Measurements from ENCODE around the gene SEPTIN6.

Gene SEPTIN6

GRCh38 chrX:119659522-119659921 is 33.4 kb downstream of the SEPTIN6 start:
- no peaks in the 10 kb centered on the region for H3K9me3 ChIP-seq (ENCODE audit: severe bottlenecking)
- no peak overlapping the region for H3K27ac ChIP-seq (ENCODE audit: poor library complexity, severe bottlenecking)
- H3K27me3 ChIP-seq (ENCODE audit: insufficient read depth, poor library complexity, severe bottlenecking) = no peaks in the 10 kb centered on the region
- no peaks in the 10 kb centered on the region for H3K36me3 ChIP-seq (ENCODE audit: low read depth)
- DNase-seq (ENCODE audit: low spot score) (no peak), ATAC-seq (ENCODE audit: low read depth) (no peak)
- H3K4me3 ChIP-seq (ENCODE audit: severe bottlenecking) = no peak overlapping the region
- no peak for TF ChIP-seq CTCF (IDR thresholded peaks at IDR 0.05; ENCODE audit: poor library complexity, severe bottlenecking)
- H3K4me1 ChIP-seq (ENCODE audit: insufficient read depth, poor library complexity, severe bottlenecking) = peaks cover 14% of the 10 kb centered on the region

DNA sequence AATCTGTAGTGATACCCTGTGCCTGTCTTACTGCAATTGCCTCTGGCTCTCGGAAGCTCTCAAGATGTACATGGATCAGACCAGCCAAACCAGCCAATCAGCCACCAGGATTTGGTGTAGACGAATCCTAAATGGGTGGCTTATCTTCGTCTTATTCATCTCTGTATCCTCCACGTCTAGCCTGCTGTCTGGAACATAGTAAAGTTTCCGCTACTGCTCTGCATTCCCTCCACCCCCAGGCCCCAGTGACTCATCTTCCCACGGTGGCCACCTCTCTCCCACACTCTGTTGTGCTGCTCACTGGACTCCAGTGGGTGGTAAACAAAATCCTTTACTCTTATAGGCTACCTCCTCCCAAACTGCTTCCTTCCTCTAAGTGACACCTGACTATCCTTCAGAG is 37.8 kb downstream of the SEPTIN6 start:
- peak overlapping the region; percentile 42 for H3K27ac ChIP-seq (ENCODE audit: poor library complexity, severe bottlenecking)
- ATAC-seq (ENCODE audit: low read depth) (peak; percentile 67; the same call in 2 of the 3 replicates), DNase-seq (ENCODE audit: low spot score) (no peak)

GRCh38 chrX:119654112-119654531 is 38.8 kb downstream of the SEPTIN6 start:
- Histone ChIP-seq H3K9me3 (ENCODE audit: severe bottlenecking) (no peaks in the 10 kb centered on the region), H3K4me3 (ENCODE audit: severe bottlenecking) (no peak overlapping the region), H3K36me3 (ENCODE audit: low read depth) (no peaks in the 10 kb centered on the region), H3K27me3 (ENCODE audit: insufficient read depth, poor library complexity, severe bottlenecking) (no peaks in the 10 kb centered on the region), H3K4me1 (ENCODE audit: insufficient read depth, poor library complexity, severe bottlenecking) (peaks cover 14% of the 10 kb centered on the region), H3K27ac (ENCODE audit: poor library complexity, severe bottlenecking) (peak overlapping the region; percentile 42)
- ATAC-seq (ENCODE audit: low read depth) (no peak), DNase-seq (ENCODE audit: low spot score) (no peak)
- no peak for TF ChIP-seq CTCF (IDR thresholded peaks at IDR 0.05; ENCODE audit: poor library complexity, severe bottlenecking)

More for the DNA sequence above, 37.8 kb downstream of the SEPTIN6 start:
- Histone ChIP-seq H3K36me3 (ENCODE audit: low read depth) (no peaks in the 10 kb centered on the region), H3K9me3 (ENCODE audit: severe bottlenecking) (no peaks in the 10 kb centered on the region), H3K27me3 (ENCODE audit: insufficient read depth, poor library complexity, severe bottlenecking) (no peaks in the 10 kb centered on the region), H3K4me3 (ENCODE audit: severe bottlenecking) (no peak overlapping the region), H3K4me1 (ENCODE audit: insufficient read depth, poor library complexity, severe bottlenecking) (peaks cover 14% of the 10 kb centered on the region)
- TF ChIP-seq CTCF (IDR thresholded peaks at IDR 0.05; ENCODE audit: poor library complexity, severe bottlenecking) = no peak

DNA sequence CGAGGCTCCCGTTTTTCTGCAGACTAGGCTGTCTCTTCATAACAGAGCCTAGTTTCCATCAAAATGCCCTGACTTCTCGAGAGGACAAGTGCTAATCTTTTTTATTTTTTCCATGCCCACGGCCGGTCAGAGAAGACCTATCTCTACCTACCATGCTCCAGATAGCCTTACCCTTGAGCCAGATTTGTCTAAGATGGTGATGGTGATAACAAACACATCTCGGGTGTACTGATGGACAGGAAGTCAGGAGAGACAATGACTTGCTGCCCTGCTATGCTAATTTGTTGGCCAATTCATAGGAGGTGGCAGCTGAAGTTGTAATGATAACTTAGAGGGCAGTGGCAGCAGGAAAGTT is 44.6 kb downstream of the SEPTIN6 start:
- no peak for ATAC-seq (ENCODE audit: low read depth)
- no peaks in the 10 kb centered on the region for H3K36me3 ChIP-seq (ENCODE audit: low read depth)

More for the DNA sequence above, 44.6 kb downstream of the SEPTIN6 start:
- no peak overlapping the region for H3K27ac ChIP-seq (ENCODE audit: poor library complexity, severe bottlenecking)
- H3K4me1 ChIP-seq (ENCODE audit: insufficient read depth, poor library complexity, severe bottlenecking) = no peaks in the 10 kb centered on the region
- H3K27me3 ChIP-seq (ENCODE audit: insufficient read depth, poor library complexity, severe bottlenecking) = no peaks in the 10 kb centered on the region
- no peaks in the 10 kb centered on the region for H3K9me3 ChIP-seq (ENCODE audit: severe bottlenecking)
- no peak for TF ChIP-seq CTCF (IDR thresholded peaks at IDR 0.05; ENCODE audit: poor library complexity, severe bottlenecking)
- no peak overlapping the region for H3K4me3 ChIP-seq (ENCODE audit: severe bottlenecking)
- DNase-seq (ENCODE audit: low spot score) = no peak
